SU-DHL-6 (cell line): ENCODE measurements around the gene ZMYND11.

Experiments
- H2AFZ ChIP-seq: fragments of 200-600 bp; sonication (generic); 2 replicates; pipeline ENCODE4 v1.6.1; 2014; ENCODE audit warnings: low read depth, mild to moderate bottlenecking, moderate library complexity, mixed read lengths, antibody characterized with exemption, low read length; ENCODE audit not compliant: severe bottlenecking
- H3F3A ChIP-seq: fragments of 200-600 bp; shearing (Covaris generic); 2 replicates; pipeline ENCODE4 v1.6.0; 2016; ENCODE audit warnings: antibody characterized with exemption, mild to moderate bottlenecking; ENCODE audit not compliant: insufficient read depth
- H3K27ac ChIP-seq: fragments of 200-600 bp; sonication (generic); 2 replicates; pipeline ENCODE4 v1.5.1; 2016; ENCODE audit warnings: low read depth, mild to moderate bottlenecking, low read length, moderate library complexity, mixed read lengths
- H3K27me3 ChIP-seq: fragments of 200-600 bp; sonication (generic), shearing (Covaris generic); 2 replicates; pipeline ENCODE4 v1.6.0; 2014; ENCODE audit warnings: mild to moderate bottlenecking, low read length
- H3K36me3 ChIP-seq: fragments of 200-600 bp; sonication (generic); 2 replicates; pipeline ENCODE4 v1.6.1; 2014; ENCODE audit warnings: mild to moderate bottlenecking, low read length, mixed read lengths
- H3K4me2 ChIP-seq: fragments of 300-600, 200-600 bp; shearing (Covaris generic), sonication (generic); 2 replicates; pipeline ENCODE4 v1.6.0; 2014; ENCODE audit warnings: low read length, low read depth, mild to moderate bottlenecking; ENCODE audit not compliant: poor library complexity, severe bottlenecking
- H3K4me3 ChIP-seq: fragments of 200-600 bp; sonication (generic); 2 replicates; pipeline ENCODE4 v1.5.1; 2014; ENCODE audit warnings: antibody characterized with exemption, low read length, mild to moderate bottlenecking, mixed read lengths; ENCODE audit not compliant: insufficient read depth, poor library complexity, severe bottlenecking
- H3K79me2 ChIP-seq: fragments of 200-600 bp; sonication (generic); 2 replicates; pipeline ENCODE4 v1.6.1; 2014; ENCODE audit warnings: mild to moderate bottlenecking, low read length, moderate library complexity; ENCODE audit not compliant: insufficient read depth
- H3K9ac ChIP-seq: fragments of 200-600 bp; sonication (generic); 2 replicates; pipeline ENCODE4 v1.7.0; 2014; ENCODE audit warnings: mild to moderate bottlenecking, low read length
- H3K9me2 ChIP-seq: fragments of 200-600 bp; sonication (generic); replicated peaks from 2 replicates; pipeline ENCODE4 v1.6.1; 2014; ENCODE audit warnings: low read length; ENCODE audit not compliant: insufficient read depth
- H3K9me3 ChIP-seq: fragments of 200-600 bp; sonication (generic); 2 replicates; pipeline ENCODE4 v1.6.1; 2014; ENCODE audit warnings: low read length, mixed read lengths; ENCODE audit not compliant: insufficient read depth
- H4K20me1 ChIP-seq: fragments of 200-600 bp; sonication (generic); 2 replicates; pipeline ENCODE4 v1.6.1; 2014; ENCODE audit warnings: low read depth, mild to moderate bottlenecking, antibody characterized with exemption, low read length, moderate library complexity, mixed read lengths
- EZH2phosphoT487 ChIP-seq: fragments of 200-600 bp; sonication (generic), shearing (Covaris generic); conservative IDR thresholded peaks from 2 replicates; pipeline ENCODE4 v1.6.1; 2018; ENCODE audit warnings: mild to moderate bottlenecking, antibody characterized with exemption, low read length, moderate library complexity, mixed read lengths
- TF ChIP-seq, protein P1 (sequence below): fragments of 200-600 bp; sonication (generic); IDR thresholded peaks from one replicate; pipeline ENCODE4 v1.5.1; 2017; ENCODE audit warnings: antibody characterized with exemption, mild to moderate bottlenecking, low read length, moderate library complexity; ENCODE audit not compliant: insufficient read depth, poor library complexity, severe bottlenecking

The ZMYND11 gene

DNA sequence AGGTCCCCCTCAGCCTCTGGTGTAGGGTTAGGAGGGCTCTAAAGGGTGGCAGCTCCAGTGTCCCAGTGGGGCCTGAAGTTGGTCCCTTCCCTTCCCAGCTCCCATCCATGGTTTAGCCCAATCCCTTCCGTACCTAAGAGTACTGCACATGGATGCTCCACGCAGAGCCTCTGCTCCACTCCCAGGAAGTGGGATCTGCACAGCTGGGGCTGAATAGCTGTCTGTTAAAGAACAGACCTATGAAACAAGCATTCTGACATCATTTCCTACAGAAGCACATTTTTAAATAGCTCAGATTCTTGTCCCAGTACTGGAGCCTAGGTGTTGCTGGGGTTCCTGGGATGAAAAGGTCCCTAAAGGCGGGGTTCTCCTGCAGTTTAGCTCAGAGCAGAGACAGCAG lies 135.9 kb downstream of the ZMYND11 start:
- no peak overlapping the region for H3K4me2 ChIP-seq
- H3K27me3 ChIP-seq, result no peaks in the 10 kb centered on the region

DNA sequence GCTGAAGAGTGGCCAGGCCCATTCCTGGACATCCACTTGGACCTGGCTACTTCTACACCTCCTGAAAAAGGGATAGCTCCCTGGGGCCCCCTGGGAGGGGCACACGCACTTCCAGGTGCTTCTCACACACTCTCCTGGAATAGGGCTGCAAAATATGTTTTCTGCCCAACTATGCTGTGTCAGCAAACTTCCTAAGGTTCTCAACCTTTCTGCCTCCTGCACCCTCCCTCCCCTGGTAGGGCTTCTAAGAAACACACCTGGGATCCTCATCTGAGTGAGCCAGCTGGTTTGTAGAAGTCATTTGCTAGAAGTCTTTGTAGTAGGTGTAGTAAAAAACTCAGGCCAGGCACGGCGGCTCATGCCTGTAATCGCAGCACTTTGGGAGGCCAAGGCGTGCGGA lies 136.5 kb downstream of the ZMYND11 start:
- no peak for TF ChIP-seq EZH2phosphoT487
- TF ChIP-seq, protein P1, sequence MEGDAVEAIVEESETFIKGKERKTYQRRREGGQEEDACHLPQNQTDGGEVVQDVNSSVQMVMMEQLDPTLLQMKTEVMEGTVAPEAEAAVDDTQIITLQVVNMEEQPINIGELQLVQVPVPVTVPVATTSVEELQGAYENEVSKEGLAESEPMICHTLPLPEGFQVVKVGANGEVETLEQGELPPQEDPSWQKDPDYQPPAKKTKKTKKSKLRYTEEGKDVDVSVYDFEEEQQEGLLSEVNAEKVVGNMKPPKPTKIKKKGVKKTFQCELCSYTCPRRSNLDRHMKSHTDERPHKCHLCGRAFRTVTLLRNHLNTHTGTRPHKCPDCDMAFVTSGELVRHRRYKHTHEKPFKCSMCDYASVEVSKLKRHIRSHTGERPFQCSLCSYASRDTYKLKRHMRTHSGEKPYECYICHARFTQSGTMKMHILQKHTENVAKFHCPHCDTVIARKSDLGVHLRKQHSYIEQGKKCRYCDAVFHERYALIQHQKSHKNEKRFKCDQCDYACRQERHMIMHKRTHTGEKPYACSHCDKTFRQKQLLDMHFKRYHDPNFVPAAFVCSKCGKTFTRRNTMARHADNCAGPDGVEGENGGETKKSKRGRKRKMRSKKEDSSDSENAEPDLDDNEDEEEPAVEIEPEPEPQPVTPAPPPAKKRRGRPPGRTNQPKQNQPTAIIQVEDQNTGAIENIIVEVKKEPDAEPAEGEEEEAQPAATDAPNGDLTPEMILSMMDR, result no peak
- Histone ChIP-seq H2AFZ (no peak overlapping the region), H3K9me2 (no peaks in the 10 kb centered on the region), H3K9ac (no peak overlapping the region), H3K4me2 (no peak overlapping the region), H3K36me3 (0 out of 2 replicates have a peak, but pooled peaks cover 3% of the 10 kb centered on the region), H3K4me3 (no peak overlapping the region), H3K27ac (no peak overlapping the region), H3F3A (no peaks in the 10 kb centered on the region), H3K9me3 (no peaks in the 10 kb centered on the region), H3K79me2 (no peaks in the 10 kb centered on the region), H3K27me3 (no peaks in the 10 kb centered on the region), H4K20me1 (no peaks in the 10 kb centered on the region)

More for the DNA sequence above, 135.9 kb downstream of the ZMYND11 start:
- Histone ChIP-seq H3K4me3 (no peak overlapping the region), H3K36me3 (no peaks in the 10 kb centered on the region), H3K27ac (no peak overlapping the region), H3K79me2 (no peaks in the 10 kb centered on the region), H2AFZ (no peak overlapping the region), H3K9me3 (no peaks in the 10 kb centered on the region), H4K20me1 (no peaks in the 10 kb centered on the region), H3K9me2 (no peaks in the 10 kb centered on the region), H3F3A (no peaks in the 10 kb centered on the region), H3K9ac (no peak overlapping the region)
- TF ChIP-seq, protein P1, result no peak
- TF ChIP-seq EZH2phosphoT487, result no peak

DNA sequence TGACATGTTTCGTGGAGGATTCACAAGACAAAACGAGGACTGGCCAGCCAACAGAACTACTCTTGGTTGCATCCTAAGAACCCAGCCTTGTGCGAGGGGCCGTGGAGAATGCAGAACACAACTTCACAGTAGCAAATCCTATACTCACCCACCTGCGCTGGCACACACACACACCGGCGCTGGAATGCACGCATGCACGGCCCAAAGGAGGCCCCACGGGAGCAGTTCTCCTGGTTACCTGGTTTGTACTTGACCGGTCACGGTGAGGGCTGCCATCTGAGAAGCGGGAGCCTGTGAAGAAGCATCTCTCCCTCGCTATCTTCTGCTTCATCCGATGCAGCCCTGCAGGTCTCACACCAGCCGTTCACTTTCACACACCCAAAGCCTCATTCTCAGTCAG lies 137.8 kb downstream of the ZMYND11 start:
- H3K36me3 ChIP-seq, result 0 out of 2 replicates have a peak, but pooled peaks cover 5% of the 10 kb centered on the region
- no peaks in the 10 kb centered on the region for H3K27me3 ChIP-seq
- no peaks in the 10 kb centered on the region for H3K9me3 ChIP-seq
- no peak for TF ChIP-seq EZH2phosphoT487
- TF ChIP-seq, protein P1, result no peak
- no peaks in the 10 kb centered on the region for H3K79me2 ChIP-seq
- H4K20me1 ChIP-seq, result no peaks in the 10 kb centered on the region
- no peak overlapping the region for H2AFZ ChIP-seq
- H3K27ac ChIP-seq, result no peak overlapping the region
- H3F3A ChIP-seq, result no peaks in the 10 kb centered on the region
- no peak overlapping the region for H3K9ac ChIP-seq
- no peak overlapping the region for H3K4me2 ChIP-seq
- H3K4me3 ChIP-seq, result no peak overlapping the region
- no peaks in the 10 kb centered on the region for H3K9me2 ChIP-seq
